ENCODE results near the gene LSAMP.
A peak's percentile ranks its signal among the peaks of the same experiment; 100 is the strongest.

LSAMP gene

GRCh38 chr3:116051040-116051439, 394.2 kb downstream of the LSAMP start:
- no peak for DNase-seq

GRCh38 chr3:116050311-116050915, 394.9 kb downstream of the LSAMP start:
- DNase-seq = no peak

GRCh38 chr3:116048991-116049390, 396.3 kb downstream of the LSAMP start:
- no peak for DNase-seq

- DNase-seq = no peak
These were observed 398.9 kb downstream of the LSAMP start for GRCh38 chr3:116046350-116046749.

- no peak for DNase-seq
These were observed 400.0 kb downstream of the LSAMP start for GRCh38 chr3:116045314-116045713.

GRCh38 chr3:116040152-116040551, 405.1 kb downstream of the LSAMP start:
- no peak for DNase-seq

- DNase-seq = no peak
These were observed 405.7 kb downstream of the LSAMP start for GRCh38 chr3:116039651-116039985.

GRCh38 chr3:116038968-116039650, 406.2 kb downstream of the LSAMP start:
- peak; percentile 28 for DNase-seq

GRCh38 chr3:116037954-116038911, 407.1 kb downstream of the LSAMP start:
- no peak for DNase-seq

- no peak for DNase-seq
These were observed 409.9 kb downstream of the LSAMP start for GRCh38 chr3:116035429-116035828.

- DNase-seq = peak; percentile 33
These were observed 410.5 kb downstream of the LSAMP start for GRCh38 chr3:116034794-116035193.

GRCh38 chr3:116034086-116034485, 411.2 kb downstream of the LSAMP start:
- no peak for DNase-seq

- DNase-seq = no peak
These were observed 411.8 kb downstream of the LSAMP start for GRCh38 chr3:116033516-116033915.

- no peak for DNase-seq
These were observed 413.1 kb downstream of the LSAMP start for GRCh38 chr3:116032176-116032575.

GRCh38 chr3:116030131-116030850, 415.0 kb downstream of the LSAMP start:
- DNase-seq = no peak

- no peak for DNase-seq
These were observed 416.0 kb downstream of the LSAMP start for GRCh38 chr3:116029266-116029665.

- no peak for DNase-seq
These were observed 417.1 kb downstream of the LSAMP start for GRCh38 chr3:116028157-116028556.

GRCh38 chr3:116020989-116021388, 424.3 kb downstream of the LSAMP start:
- DNase-seq = no peak

GRCh38 chr3:116020495-116020894, 424.8 kb downstream of the LSAMP start:
- DNase-seq = peak; percentile 64

GRCh38 chr3:116019254-116019763, 426.0 kb downstream of the LSAMP start:
- no peak for DNase-seq

- peak; percentile 63 for DNase-seq
These were observed 426.6 kb downstream of the LSAMP start for GRCh38 chr3:116018646-116019045.

- DNase-seq = no peak
These were observed 429.4 kb downstream of the LSAMP start for GRCh38 chr3:116015931-116016330.

- no peak for DNase-seq
These were observed 438.3 kb downstream of the LSAMP start for GRCh38 chr3:116007000-116007399.

Measured in fibroblast of skin of right biceps (primary cell).